NCI-H187 (cell line): ENCODE results near the gene BST2.

Experiments used
- DNase-seq, 2 experiments: peaks; one replicate each; lab custom pipeline; 2025; lab: John Stamatoyannopoulos, UW

The BST2 gene

GRCh38 chr19:17405250-17406045 lies at the start of gene BST2:
BST2 (minus strand) TSS chr19:17405630; CDS start chr19:17405575, 55 bp downstream.
- no peak for DNase-seq

- DNase-seq = no peak
These were observed 49.2 kb upstream of the BST2 start for GRCh38 chr19:17454576-17455071.

GRCh38 chr19:17451820-17452219 lies 46.4 kb upstream of the BST2 start:
- DNase-seq = no peak

GRCh38 chr19:17450264-17451075 lies 45.0 kb upstream of the BST2 start:
- DNase-seq = no peak

GRCh38 chr19:17448131-17448967 lies 42.9 kb upstream of the BST2 start, which contains the start of gene TMEM221:
TMEM221 (minus strand) TSS chr19:17448668; CDS start chr19:17448462, 206 bp downstream.
- no peak for DNase-seq

GRCh38 chr19:17447704-17448130 lies 42.3 kb upstream of the BST2 start:
- no peak for DNase-seq

GRCh38 chr19:17445526-17446165 lies 40.2 kb upstream of the BST2 start:
- DNase-seq = no peak

- DNase-seq = no peak
These were observed 36.0 kb upstream of the BST2 start for GRCh38 chr19:17441241-17442021.

- no peak for DNase-seq
These were observed 31.4 kb upstream of the BST2 start for GRCh38 chr19:17436874-17437267.

- DNase-seq = no peak
These were observed 30.9 kb upstream of the BST2 start for GRCh38 chr19:17436094-17436873.

GRCh38 chr19:17435218-17435617 lies 29.8 kb upstream of the BST2 start:
- DNase-seq = no peak

GRCh38 chr19:17431417-17431816 lies 26.0 kb upstream of the BST2 start:
- no peak for DNase-seq

- no peak for DNase-seq
These were observed 24.2 kb upstream of the BST2 start for GRCh38 chr19:17429641-17430113.

GRCh38 chr19:17424743-17425365 lies 19.4 kb upstream of the BST2 start:
- DNase-seq = no peak

- DNase-seq = no peak
These were observed 18.2 kb upstream of the BST2 start for GRCh38 chr19:17423429-17424208.

GRCh38 chr19:17421942-17422341 lies 16.5 kb upstream of the BST2 start:
- no peak for DNase-seq

GRCh38 chr19:17420475-17420924 lies 15.1 kb upstream of the BST2 start:
- no peak for DNase-seq
